Measurements from ENCODE around the gene DYSF.
"Not testable (repeated sequence)": the region's sequence is repeated elsewhere in the genome, so short reads cannot be mapped to it uniquely, and the experiment has no call there.

The DYSF gene

GRCh38 chr2:71483246-71483645, 29.9 kb downstream of the DYSF start:
- TF ChIP-seq CTCF (IDR thresholded peaks at IDR 0.05) (no peak), ZFX (IDR thresholded peaks at IDR 0.05; ENCODE audit: borderline replicate concordance) (no peak)
- H3K27ac ChIP-seq: no peak overlapping the region

DNA sequence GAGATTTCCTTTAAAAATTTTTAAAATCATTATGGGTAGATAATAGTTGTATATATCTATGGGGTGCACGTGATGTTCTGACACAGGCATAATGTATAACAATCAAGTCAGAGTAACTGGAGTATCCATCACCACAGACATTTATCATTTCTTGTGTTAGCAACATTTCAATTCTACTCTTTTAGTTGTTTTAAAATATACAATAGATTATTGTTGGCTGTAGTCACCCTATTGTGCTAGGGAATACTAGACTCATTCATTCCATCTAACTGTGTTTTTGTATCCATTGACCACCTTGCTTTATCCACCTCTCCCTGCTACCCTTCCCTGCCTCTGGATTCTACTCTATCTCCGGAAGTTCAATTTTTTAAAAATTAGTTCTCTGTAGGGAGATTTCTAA, 31.0 kb downstream of the DYSF start:
- H3K27ac ChIP-seq: no peak overlapping the region
- TF ChIP-seq CTCF (IDR thresholded peaks at IDR 0.05): no peak
- TF ChIP-seq ZFX (IDR thresholded peaks at IDR 0.05; ENCODE audit: borderline replicate concordance): no peak

DNA sequence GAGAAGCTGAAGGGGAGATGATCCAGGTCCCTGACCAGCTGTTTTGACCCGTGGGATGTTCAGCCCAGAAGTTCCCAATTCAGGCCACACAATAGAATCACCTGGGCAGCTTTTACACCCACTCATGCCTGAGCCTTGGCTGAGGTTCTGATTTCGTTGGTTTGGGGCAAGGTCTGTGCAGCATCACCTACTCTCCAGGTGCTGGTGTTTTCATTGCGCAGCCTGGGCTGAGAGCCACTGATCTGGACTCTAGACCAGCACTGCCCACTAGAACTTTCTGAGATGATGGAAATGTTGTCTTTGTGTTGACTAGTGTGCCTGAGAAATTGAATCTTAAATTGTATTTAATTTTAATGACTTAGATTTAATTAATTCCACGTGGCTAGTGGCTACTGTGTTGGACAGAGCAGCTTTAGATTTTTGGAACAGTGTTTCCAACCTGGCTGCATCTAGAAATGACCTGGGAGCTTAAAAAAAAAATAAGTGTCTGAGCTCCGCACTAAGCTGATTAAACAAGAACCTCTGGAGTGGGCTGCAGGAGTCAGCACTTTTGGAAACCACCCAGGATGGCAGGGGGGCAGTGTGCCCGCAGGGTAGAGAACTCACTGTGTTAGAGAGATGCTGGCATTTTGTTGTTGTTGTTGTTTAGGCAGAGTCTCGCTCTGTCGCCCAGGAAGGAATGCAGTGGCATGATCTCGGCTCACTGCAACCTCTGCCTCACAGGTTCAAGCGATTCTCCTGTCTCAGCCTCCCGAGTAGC, 33.7 kb downstream of the DYSF start:
- TF ChIP-seq CTCF (IDR thresholded peaks at IDR 0.05) (no peak), ZFX (IDR thresholded peaks at IDR 0.05; ENCODE audit: borderline replicate concordance) (no peak)
- no peak overlapping the region for H3K27ac ChIP-seq

GRCh38 chr2:71491551-71491950, 38.2 kb downstream of the DYSF start:
- not testable (repeated sequence) for H3K27ac ChIP-seq

- TF ChIP-seq ZFX (IDR thresholded peaks at IDR 0.05; ENCODE audit: borderline replicate concordance): no peak
- no peak for TF ChIP-seq CTCF (IDR thresholded peaks at IDR 0.05)
- H3K27ac ChIP-seq: no peak overlapping the region
Measured at GRCh38 chr2:71492112-71492511, 38.8 kb downstream of the DYSF start.

GRCh38 chr2:71494091-71494490, 40.7 kb downstream of the DYSF start:
- H3K27ac ChIP-seq: no peak overlapping the region
- TF ChIP-seq CTCF (IDR thresholded peaks at IDR 0.05) (no peak), ZFX (IDR thresholded peaks at IDR 0.05; ENCODE audit: borderline replicate concordance) (no peak)

DNA sequence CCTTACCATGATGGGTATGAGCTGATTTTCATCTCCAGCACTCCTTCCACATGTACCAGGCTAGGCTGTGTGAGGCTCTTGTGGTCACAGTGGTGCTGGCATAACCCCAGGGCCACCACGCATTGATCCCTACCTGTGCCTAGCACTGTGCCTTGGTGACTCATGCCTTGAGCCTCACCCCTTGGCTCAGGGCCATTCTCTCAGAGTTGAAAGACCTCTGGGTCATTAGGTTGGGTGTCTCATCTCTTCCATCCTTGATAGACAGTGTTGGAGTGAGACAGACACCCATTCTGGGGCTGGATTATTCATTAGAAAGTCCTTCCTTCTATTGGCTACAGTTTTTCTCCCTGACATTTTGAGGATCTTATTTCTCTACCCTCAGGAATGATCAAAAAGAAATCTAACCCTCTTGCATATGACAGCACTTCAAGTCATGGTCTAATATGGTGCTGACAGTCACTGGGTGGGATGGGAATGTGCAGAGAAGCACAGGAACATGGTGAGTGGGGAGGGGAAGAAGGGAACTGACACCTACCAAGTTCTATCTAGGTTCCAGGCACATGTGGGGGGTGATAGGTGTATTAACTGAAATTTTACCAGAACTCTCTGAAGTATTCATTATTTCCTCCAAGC, 41.3 kb downstream of the DYSF start:
- no peak overlapping the region for H3K27ac ChIP-seq
- no peak for TF ChIP-seq CTCF (IDR thresholded peaks at IDR 0.05)
- no peak for TF ChIP-seq ZFX (IDR thresholded peaks at IDR 0.05; ENCODE audit: borderline replicate concordance)

Measured in 22Rv1 (cell line).